Measurements from ENCODE around the gene SURF4.

Gene SURF4

GRCh38 chr9:133417541-133418461 lies 41.9 kb upstream of the SURF4 start, which contains the start of gene REXO4:
REXO4 (minus strand) TSS chr9:133418010; CDS start chr9:133417844, 166 bp downstream.
- Histone ChIP-seq H3K9me3 (replicated peaks in 1 of 11) (no peaks in the 10 kb centered on the region), H3K4me2 (peak within 1 kb of the TSS; percentile 90 to 99 (median 98)), H3K4me3 (peak within 1 kb of the TSS; percentile 84 to 98 (median 89))

GRCh38 chr9:133415170-133415569 lies 39.3 kb upstream of the SURF4 start:
- Histone ChIP-seq H3K4me1 (peaks cover 29 to 47% (median 41%) of the 10 kb centered on the region in 10 experiments), H3K4me3 (no peak overlapping the region), H3K9ac (peak overlapping the region in 7 of 11 experiments; percentile 6 to 93 (median 91); a peak in 11 of 22 replicates), H3K4me2 (peak overlapping the region in 10 of 11 experiments; percentile 90 to 99 (median 98); a peak in 16 of 22 replicates), H4K20me1 (peaks cover 6 to 72% (median 65%) of the 10 kb centered on the region in 11 experiments; a peak in 20 of 22 replicates), H3K9me3 (replicated peaks in 1 of 11) (no peaks in the 10 kb centered on the region), H3K27me3 (no peaks in the 10 kb centered on the region), H3K27ac (no peak overlapping the region), H3K36me3 (peaks cover 50 to 67% (median 64%) of the 10 kb centered on the region in 11 experiments)
- no peak for TF ChIP-seq Cebpa-rat (IDR thresholded peaks at IDR 0.05)

More at GRCh38 chr9:133417541-133418461, 41.9 kb upstream of the SURF4 start, which contains the start of gene REXO4:
- peaks cover 24 to 40% (median 38%) of the 10 kb centered on the region in 11 experiments for H3K36me3 ChIP-seq
- peaks cover 30 to 57% (median 49%) of the 10 kb centered on the region in 10 experiments for H3K4me1 ChIP-seq
- TF ChIP-seq Cebpa-rat (IDR thresholded peaks at IDR 0.05), result no peak
- peak within 1 kb of the TSS; percentile 80 to 93 (median 89) for H3K9ac ChIP-seq
- H3K27ac ChIP-seq, result peak within 1 kb of the TSS; percentile 79 to 94 (median 90)
- H3K27me3 ChIP-seq, result no peaks in the 10 kb centered on the region
- H4K20me1 ChIP-seq, result peaks cover 6 to 45% (median 40%) of the 10 kb centered on the region in 11 experiments; a peak in 20 of 22 replicates

- H3K4me3 ChIP-seq, result no peak overlapping the region
- H3K9me3 ChIP-seq (replicated peaks in 1 of 11), result no peaks in the 10 kb centered on the region
- H3K9ac ChIP-seq, result no peak overlapping the region
- peaks cover 85 to 100% (median 97%) of the 10 kb centered on the region in 11 experiments for H3K36me3 ChIP-seq
- H3K27me3 ChIP-seq, result no peaks in the 10 kb centered on the region
- H3K27ac ChIP-seq, result no peak overlapping the region
- H4K20me1 ChIP-seq, result peaks cover 0 to 95% (median 89%) of the 10 kb centered on the region in 11 experiments; a peak in 20 of 22 replicates
- H3K4me1 ChIP-seq, result peaks cover 0 to 11% (median 0%) of the 10 kb centered on the region in 10 experiments; a peak in 5 of 20 replicates
- no peak for TF ChIP-seq Cebpa-rat (IDR thresholded peaks at IDR 0.05)
- no peak overlapping the region for H3K4me2 ChIP-seq
These were observed 32.2 kb upstream of the SURF4 start for GRCh38 chr9:133408042-133408441.

DNA sequence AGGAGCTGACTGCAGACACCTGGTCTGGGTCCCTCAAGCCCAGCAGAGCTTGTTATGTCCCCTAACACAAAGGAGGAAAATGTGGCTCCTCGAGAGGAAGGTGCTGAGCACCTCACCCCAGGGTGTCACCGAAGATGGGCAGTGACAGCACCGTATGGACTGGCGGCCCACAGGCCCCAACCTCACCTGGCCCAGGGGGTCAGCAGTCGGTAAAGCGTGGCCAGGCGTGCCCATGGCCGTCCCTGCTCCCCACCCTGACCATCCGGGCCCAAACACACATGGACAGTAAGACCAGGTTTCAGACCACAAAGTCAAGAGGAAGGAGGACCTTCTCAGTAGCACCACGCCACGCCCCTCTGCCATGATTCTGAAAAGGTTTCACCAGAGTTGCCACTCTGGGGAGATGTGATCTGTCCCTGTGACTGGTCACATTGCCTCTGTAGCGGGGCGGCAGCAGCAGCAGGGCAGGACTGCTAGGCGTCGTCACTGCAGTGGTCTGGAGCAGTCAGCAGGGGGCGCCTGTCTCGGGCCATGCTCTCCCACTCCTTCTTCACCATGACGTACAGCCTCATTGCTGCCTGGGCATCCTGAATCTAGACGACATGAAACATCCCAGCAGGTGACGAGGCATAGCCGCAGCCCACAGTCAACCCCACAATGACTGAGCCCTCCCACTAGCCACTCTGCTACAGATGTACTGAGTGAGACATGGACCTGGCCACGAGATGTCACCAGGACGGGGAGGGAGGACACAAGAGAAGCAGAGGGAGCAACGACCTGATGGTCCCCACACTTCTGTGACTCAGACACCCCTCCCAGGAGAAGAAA lies 30.8 kb upstream of the SURF4 start:
- H4K20me1 ChIP-seq, result peaks cover 0 to 95% (median 85%) of the 10 kb centered on the region in 11 experiments; a peak in 20 of 22 replicates
- no peaks in the 10 kb centered on the region for H3K27me3 ChIP-seq
- H3K4me2 ChIP-seq, result no peak overlapping the region
- peaks cover 79 to 100% (median 97%) of the 10 kb centered on the region in 11 experiments for H3K36me3 ChIP-seq
- peak overlapping the region in 2 of 11 experiments; percentile 5 to 40; a peak in 2 of 22 replicates for H3K9ac ChIP-seq
- H3K4me3 ChIP-seq, result no peak overlapping the region
- no peak for TF ChIP-seq Cebpa-rat (IDR thresholded peaks at IDR 0.05)
- no peaks in the 10 kb centered on the region for H3K9me3 ChIP-seq (replicated peaks in 1 of 11)
- peaks cover 0 to 12% (median 0%) of the 10 kb centered on the region in 10 experiments; a peak in 5 of 20 replicates for H3K4me1 ChIP-seq
- no peak overlapping the region for H3K27ac ChIP-seq

DNA sequence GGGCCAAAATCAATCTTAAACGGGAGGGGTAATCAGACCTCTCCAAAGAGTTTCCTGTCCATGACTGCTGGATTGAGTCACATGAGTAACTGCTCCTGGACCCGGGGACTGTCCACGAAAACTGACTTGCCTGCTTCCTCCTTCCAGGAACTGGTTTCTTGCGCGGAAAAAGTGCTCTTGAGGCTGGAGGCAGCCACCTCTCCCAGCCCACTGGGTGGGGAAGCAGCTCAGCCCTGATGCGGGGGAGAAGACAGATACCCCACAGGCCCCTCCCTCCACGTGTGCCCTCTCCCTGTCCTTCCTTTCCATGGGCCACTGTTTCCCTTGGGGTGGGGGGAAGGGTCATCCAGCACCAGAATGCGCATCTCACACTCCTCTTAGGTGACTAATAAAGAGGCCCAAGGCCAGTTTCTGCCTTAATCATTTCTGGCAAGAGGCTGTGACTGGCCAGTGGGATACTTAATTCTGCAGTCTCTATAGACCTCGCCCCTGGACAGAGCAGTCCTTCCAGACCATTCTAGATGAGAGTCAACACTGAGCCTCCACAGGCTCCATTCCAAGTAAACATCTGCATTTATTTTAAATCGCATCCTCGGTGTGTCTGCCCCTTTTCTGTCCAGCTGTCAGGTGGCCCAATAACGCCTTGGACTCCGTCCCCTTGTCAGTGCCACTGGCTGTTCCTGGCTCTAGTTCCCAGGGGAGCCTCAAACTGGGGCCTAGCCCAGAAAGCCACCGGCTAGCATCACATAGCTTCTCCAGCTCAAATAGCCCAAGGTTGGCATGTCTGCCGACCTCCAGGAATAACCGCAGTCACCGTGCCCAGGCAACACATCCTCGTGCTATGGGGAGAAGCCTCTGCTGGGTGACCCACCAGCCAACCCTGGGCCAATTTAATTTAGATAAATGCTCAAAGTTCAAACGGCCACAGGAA lies 29.9 kb upstream of the SURF4 start:
- Histone ChIP-seq H3K9ac (peak overlapping the region in 5 of 11 experiments; percentile 3 to 40 (median 27); a peak in 4 of 22 replicates), H3K4me1 (peaks cover 0 to 12% (median 0%) of the 10 kb centered on the region in 10 experiments; a peak in 5 of 20 replicates), H4K20me1 (peaks cover 0 to 93% (median 75%) of the 10 kb centered on the region in 11 experiments; a peak in 20 of 22 replicates), H3K27ac (no peak overlapping the region), H3K4me2 (peak overlapping the region in 2 of 11 experiments; percentile 0 to 16; a peak in 1 of 22 replicates), H3K9me3 (replicated peaks in 1 of 11) (no peaks in the 10 kb centered on the region), H3K4me3 (no peak overlapping the region), H3K27me3 (no peaks in the 10 kb centered on the region), H3K36me3 (peaks cover 70 to 95% (median 89%) of the 10 kb centered on the region in 11 experiments)
- TF ChIP-seq Cebpa-rat (IDR thresholded peaks at IDR 0.05), result no peak

GRCh38 chr9:133404454-133405002 lies 28.7 kb upstream of the SURF4 start:
- Histone ChIP-seq H3K4me2 (no peak overlapping the region), H4K20me1 (peaks cover 0 to 87% (median 63%) of the 10 kb centered on the region in 11 experiments; a peak in 20 of 22 replicates), H3K27me3 (no peaks in the 10 kb centered on the region), H3K27ac (no peak overlapping the region), H3K9me3 (replicated peaks in 1 of 11) (no peaks in the 10 kb centered on the region), H3K4me3 (no peak overlapping the region), H3K9ac (peak overlapping the region in 2 of 11 experiments; percentile 14 to 41; a peak in 1 of 22 replicates), H3K36me3 (peaks cover 57 to 91% (median 77%) of the 10 kb centered on the region in 11 experiments), H3K4me1 (peaks cover 0 to 12% (median 0%) of the 10 kb centered on the region in 10 experiments; a peak in 5 of 20 replicates)
- TF ChIP-seq Cebpa-rat (IDR thresholded peaks at IDR 0.05), result no peak

- TF ChIP-seq Cebpa-rat (IDR thresholded peaks at IDR 0.05), result no peak
- H3K9ac ChIP-seq, result peak overlapping the region in 2 of 11 experiments; percentile 14 to 41; a peak in 1 of 22 replicates
These were observed 28.1 kb upstream of the SURF4 start for GRCh38 chr9:133403766-133404453.

More at GRCh38 chr9:133403766-133404453, 28.1 kb upstream of the SURF4 start:
- Histone ChIP-seq H3K27me3 (no peaks in the 10 kb centered on the region), H3K27ac (no peak overlapping the region), H4K20me1 (peaks cover 0 to 91% (median 62%) of the 10 kb centered on the region in 11 experiments; a peak in 20 of 22 replicates), H3K4me1 (peaks cover 0 to 12% (median 0%) of the 10 kb centered on the region in 10 experiments; a peak in 5 of 20 replicates), H3K36me3 (peaks cover 51 to 85% (median 71%) of the 10 kb centered on the region in 11 experiments), H3K4me3 (no peak overlapping the region), H3K9me3 (replicated peaks in 1 of 11) (no peaks in the 10 kb centered on the region), H3K4me2 (no peak overlapping the region)

Data from BLaER1 treated with 17β-estradiol and CSF1 and Interleukin-3, amounts not matched to agents 10 nM and 100 nM (cell line).